ENCODE results near the gene GNG12. TPM values are rescaled to one million over a fixed set of nuclear protein-coding genes. Genes with fewer than 3 reads are reported as not detected.

Gene GNG12
- total and polyA plus RNA-seq, 2 donors (not counting 3 experiments of a cell fraction or from before 2014, with no cell fraction given): 107 to 152 TPM

DNA sequence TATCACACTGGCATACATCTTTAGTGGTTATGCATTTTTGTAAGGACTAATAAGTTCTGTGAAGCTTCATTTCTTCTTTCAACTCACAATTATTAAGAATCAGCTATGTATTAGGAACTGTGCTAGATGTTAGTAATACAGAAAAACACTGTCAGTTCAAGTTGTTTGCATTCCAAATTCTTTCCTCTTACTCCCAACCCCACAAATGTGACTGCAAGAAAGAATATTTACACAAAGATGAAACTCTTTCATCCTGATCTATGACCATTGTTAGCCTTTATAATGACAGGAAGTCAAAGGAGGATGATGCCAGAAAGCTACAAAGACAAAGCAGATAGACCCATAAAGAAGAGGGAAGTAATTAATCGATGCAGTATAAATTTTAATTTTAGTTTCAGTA lies 169.2 kb downstream of the GNG12 start:
- TF ChIP-seq GATA2 (IDR thresholded peaks at IDR 0.05; ENCODE audit: insufficient read depth, insufficient read length, low read depth, low read length) (no peak), POLR2A (IDR thresholded peaks at IDR 0.05; ENCODE audit: low read depth, low read length) (no peak), POLR2AphosphoS5 (IDR thresholded peaks at IDR 0.05; ENCODE audit: insufficient read depth, low read depth, low read length) (no peak), MYC (IDR thresholded peaks at IDR 0.05; ENCODE audit: low read depth, low read length) (no peak), JUN (IDR thresholded peaks at IDR 0.05; ENCODE audit: borderline replicate concordance, insufficient read depth, insufficient read length, low read depth) (no peak), EZH2 (IDR thresholded peaks at IDR 0.05; ENCODE audit: borderline replicate concordance, low read depth, low read length, severe bottlenecking) (no peak), FOS (IDR thresholded peaks at IDR 0.05; ENCODE audit: borderline replicate concordance, insufficient read depth, low read length) (no peak)
- TF ChIP-seq, protein P1, sequence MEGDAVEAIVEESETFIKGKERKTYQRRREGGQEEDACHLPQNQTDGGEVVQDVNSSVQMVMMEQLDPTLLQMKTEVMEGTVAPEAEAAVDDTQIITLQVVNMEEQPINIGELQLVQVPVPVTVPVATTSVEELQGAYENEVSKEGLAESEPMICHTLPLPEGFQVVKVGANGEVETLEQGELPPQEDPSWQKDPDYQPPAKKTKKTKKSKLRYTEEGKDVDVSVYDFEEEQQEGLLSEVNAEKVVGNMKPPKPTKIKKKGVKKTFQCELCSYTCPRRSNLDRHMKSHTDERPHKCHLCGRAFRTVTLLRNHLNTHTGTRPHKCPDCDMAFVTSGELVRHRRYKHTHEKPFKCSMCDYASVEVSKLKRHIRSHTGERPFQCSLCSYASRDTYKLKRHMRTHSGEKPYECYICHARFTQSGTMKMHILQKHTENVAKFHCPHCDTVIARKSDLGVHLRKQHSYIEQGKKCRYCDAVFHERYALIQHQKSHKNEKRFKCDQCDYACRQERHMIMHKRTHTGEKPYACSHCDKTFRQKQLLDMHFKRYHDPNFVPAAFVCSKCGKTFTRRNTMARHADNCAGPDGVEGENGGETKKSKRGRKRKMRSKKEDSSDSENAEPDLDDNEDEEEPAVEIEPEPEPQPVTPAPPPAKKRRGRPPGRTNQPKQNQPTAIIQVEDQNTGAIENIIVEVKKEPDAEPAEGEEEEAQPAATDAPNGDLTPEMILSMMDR (IDR thresholded peaks at IDR 0.05; ENCODE audit: extremely low read depth in 1 of 2, insufficient read depth in 1 of 2, low read depth in 1 of 2, low read length in 2 of 2): no peak
- TF ChIP-seq, protein P2, sequence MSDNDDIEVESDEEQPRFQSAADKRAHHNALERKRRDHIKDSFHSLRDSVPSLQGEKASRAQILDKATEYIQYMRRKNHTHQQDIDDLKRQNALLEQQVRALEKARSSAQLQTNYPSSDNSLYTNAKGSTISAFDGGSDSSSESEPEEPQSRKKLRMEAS (IDR thresholded peaks at IDR 0.05; ENCODE audit: insufficient read depth, insufficient read length): no peak
- Histone ChIP-seq H3K9me1 (replicated peaks; ENCODE audit: control insufficient read depth, extremely low read depth, insufficient read depth, low read length) (no peaks in the 10 kb centered on the region), H3K4me1 (ENCODE audit: control insufficient read depth, extremely low read depth, insufficient read depth, low read length) (peaks cover 12% of the 10 kb centered on the region), H2AFZ (ENCODE audit: low read depth, low read length) (peak overlapping the region; percentile 32), H3K9ac (replicated peaks; ENCODE audit: extremely low read depth, insufficient read depth, low read length) (peak overlapping the region; percentile 6), H3K27me3 (ENCODE audit: control insufficient read depth in 2 of 2, insufficient read depth in 2 of 2, low read length in 2 of 2) (no peaks in the 10 kb centered on the region), H3K4me3 (replicated peaks in 1 of 3; ENCODE audit: insufficient read depth in 1 of 3, low read depth in 1 of 3, low read length in 3 of 3) (no peak overlapping the region), H3K36me3 (ENCODE audit: control insufficient read depth in 2 of 2, extremely low read depth in 1 of 2, insufficient read depth in 2 of 2, low read length in 2 of 2) (no peaks in the 10 kb centered on the region), H3K9me3 (replicated peaks; ENCODE audit: control insufficient read depth, insufficient read depth, low read length) (no peaks in the 10 kb centered on the region), H3K27ac (ENCODE audit: insufficient read depth, low read depth, low read length) (peak overlapping the region; percentile 25), H4K20me1 (replicated peaks; ENCODE audit: control insufficient read depth, extremely low read depth, insufficient read depth, low read length) (no peaks in the 10 kb centered on the region), H3K4me2 (ENCODE audit: insufficient read depth, low read length) (peak overlapping the region; percentile 69), H3K79me2 (ENCODE audit: control insufficient read depth, insufficient read depth, low read length) (no peaks in the 10 kb centered on the region)
- FAIRE-seq (peak; percentile 46), DNase-seq (ENCODE audit: low read depth, low spot score) (peak; percentile 53)
- dilution Hi-C loops (cut with MboI; ENCODE audit: extremely low pct_ligation_motif_present, low sequenced_read_pairs) (no loop called here), intact Hi-C loops (cut with micrococcal nuclease) (loop anchor here (2.0 kb wide), 1 partner anchor 37 kb away; no protein-coding TSS in a partner anchor)
- CTCF ChIA-PET: interaction anchor here (0.8 to 1.2 kb wide), 4 partner anchors 8 to 102 kb away, joined by 3 to 6 read pairs (median 4); no protein-coding TSS in a partner anchor
- BruUV-seq (replicated peaks): no TSS peak
- POLR2A ChIA-PET: interaction anchor here (0.9 kb wide), 1 partner anchor 89 kb away, joined by 3 read pairs; no protein-coding TSS in a partner anchor
